ENCODE results near the gene ENDOU. TPM values are rescaled to one million over a fixed set of nuclear protein-coding genes. Genes with fewer than 3 reads are reported as not detected.
A peak's percentile ranks its signal among the peaks of the same experiment; 100 is the strongest.

The ENDOU gene
- total RNA-seq, 1 experiment from 2014 or later: not detected

- no peak overlapping the region for H2AFZ ChIP-seq (ENCODE audit: low read depth, low read length, poor library complexity, severe bottlenecking)
- peaks cover 24 to 37% of the 10 kb centered on the region in 2 experiments for H3K4me1 ChIP-seq (ENCODE audit: control insufficient read depth in 1 of 2, insufficient read depth in 2 of 2, low read length in 2 of 2)
- ATAC-seq: no peak
- DNase-seq (ENCODE audit: low read depth, low spot score): no peak
- ChIA-PET CTCF (interaction anchor here (0.7 to 6.2 kb wide), 18 partner anchors 11 to 711 kb away, joined by 3 to 197 read pairs (median 6); partner anchors contain the start of genes RAPGEF3 and SLC48A1), POLR2A (interaction anchor here (1.0 to 1.5 kb wide), 4 partner anchors 20 to 95 kb away, joined by 3 to 7 read pairs (median 5); partner anchors contain the start of gene SLC48A1), RAD21 (ENCODE audit: low non-redundant PET in 1 of 2, low total read pairs in 2 of 2, uncharacterized antibody in 2 of 2, unreplicated experiment in 2 of 2) (interaction anchor here (0.6 to 5.5 kb wide), 14 partner anchors 11 to 1654 kb away, joined by 3 to 61 read pairs (median 5); partner anchors contain the start of gene RAPGEF3 (in 1 of the 2))
- H3K27ac ChIP-seq (ENCODE audit: low read depth, low read length): no peak overlapping the region; the same call in 1 of the 2 replicates
- no peaks in the 10 kb centered on the region for H3K79me2 ChIP-seq (ENCODE audit: insufficient read depth, low read length)
- H3K4me2 ChIP-seq (ENCODE audit: low read length): peak overlapping the region; percentile 55
- H3K36me3 ChIP-seq (ENCODE audit: control insufficient read depth in 1 of 2, insufficient read depth in 2 of 2, low read length in 2 of 2): no peaks in the 10 kb centered on the region
- H4K20me1 ChIP-seq (ENCODE audit: insufficient read depth): no peaks in the 10 kb centered on the region
- BruUV-seq (replicated peaks): no TSS peak
- H3K9me3 ChIP-seq (ENCODE audit: control insufficient read depth in 1 of 2, insufficient read depth in 1 of 2, low read depth in 1 of 2, low read length in 2 of 2): no peaks in the 10 kb centered on the region
- no peaks in the 10 kb centered on the region for H3K9me2 ChIP-seq (ENCODE audit: insufficient read depth)
- H3K4me3 ChIP-seq (replicated peaks in 1 of 2; ENCODE audit: low read depth in 1 of 2, low read length in 2 of 2): no peak overlapping the region
- TF ChIP-seq ZFX (IDR thresholded peaks at IDR 0.05) (no peak), SIN3A (IDR thresholded peaks at IDR 0.05; ENCODE audit: low read depth) (no peak), ZBTB33 (IDR thresholded peaks at IDR 0.05; ENCODE audit: extremely low read depth, insufficient replicate concordance, low read length) (no peak), RAD21 (IDR thresholded peaks at IDR 0.05; ENCODE audit: low read depth) (no peak), MAX (IDR thresholded peaks at IDR 0.05) (no peak), ATF3 (IDR thresholded peaks at IDR 0.05) (no peak), SP1 (IDR thresholded peaks at IDR 0.05; ENCODE audit: low read depth) (no peak), ELF1 (IDR thresholded peaks at IDR 0.05; ENCODE audit: borderline replicate concordance, low read depth) (no peak)
- H3K9ac ChIP-seq (ENCODE audit: low read length): no peak overlapping the region
- no peaks in the 10 kb centered on the region for H3K27me3 ChIP-seq (ENCODE audit: insufficient read depth, low read length)
- intact Hi-C loops (cut with micrococcal nuclease): no loop called here
Measured at GRCh38 chr12:47743311-47743860, 18.1 kb upstream of the ENDOU start.
